GM18499 (cell line): Measurements from ENCODE around the gene SLC33A1.
"Not testable (repeated sequence)": the region's sequence is repeated elsewhere in the genome, so short reads cannot be mapped to it uniquely, and the experiment has no call there.

Source experiments
- ATAC-seq: cut with Tn5 transposase; IDR thresholded peaks from one replicate; pipeline ENCODE4 v1.9.1; 2021; ENCODE audit warnings: moderate number of reproducible peaks; ENCODE audit not compliant: insufficient read depth, unreplicated experiment

Gene SLC33A1

GRCh38 chr3:155862290-155862982, 8.2 kb upstream of the SLC33A1 start:
- not testable (repeated sequence) for ATAC-seq

GRCh38 chr3:155861476-155862183, 7.4 kb upstream of the SLC33A1 start:
- ATAC-seq = no peak

- not testable (repeated sequence) for ATAC-seq
Measured at GRCh38 chr3:155860424-155860823, 6.2 kb upstream of the SLC33A1 start.

GRCh38 chr3:155859859-155860258, 5.6 kb upstream of the SLC33A1 start:
- ATAC-seq = peak; percentile 45

- ATAC-seq = no peak
Measured at GRCh38 chr3:155853214-155854140, 750 bp downstream of the SLC33A1 start.

- ATAC-seq = no peak
Measured at GRCh38 chr3:155852341-155852740, 1.9 kb downstream of the SLC33A1 start.

- not testable (repeated sequence) for ATAC-seq
Measured at GRCh38 chr3:155849404-155849803, 4.8 kb downstream of the SLC33A1 start.

GRCh38 chr3:155847993-155848392, 6.2 kb downstream of the SLC33A1 start:
- no peak for ATAC-seq

- ATAC-seq = no peak
Measured at GRCh38 chr3:155846119-155846518, 8.1 kb downstream of the SLC33A1 start.

GRCh38 chr3:155843569-155843968, 10.7 kb downstream of the SLC33A1 start:
- ATAC-seq = no peak

GRCh38 chr3:155835341-155836071, 18.7 kb downstream of the SLC33A1 start:
- ATAC-seq = no peak

- not testable (repeated sequence) for ATAC-seq
Measured at GRCh38 chr3:155828490-155829098, 25.6 kb downstream of the SLC33A1 start.

GRCh38 chr3:155815030-155815545, 39.1 kb downstream of the SLC33A1 start:
- ATAC-seq = no peak

- ATAC-seq = not testable (repeated sequence)
Measured at GRCh38 chr3:155813224-155813623, 41.0 kb downstream of the SLC33A1 start.

GRCh38 chr3:155809181-155809580, 45.0 kb downstream of the SLC33A1 start:
- no peak for ATAC-seq

GRCh38 chr3:155807823-155808222, 46.4 kb downstream of the SLC33A1 start:
- ATAC-seq = no peak

- ATAC-seq = peak; percentile 80
Measured at GRCh38 chr3:155805802-155806618, 48.2 kb downstream of the SLC33A1 start, which contains the start of gene C3orf33. C3orf33 (minus strand) TSS chr3:155806278; CDS start chr3:155806252, 26 bp downstream.

- peak; percentile 17 for ATAC-seq
Measured at GRCh38 chr3:155805204-155805801, 48.9 kb downstream of the SLC33A1 start.
